H9 (cell line): ENCODE measurements around the gene QSOX2. TPM values are rescaled to one million over a fixed set of nuclear protein-coding genes. Genes with fewer than 3 reads are reported as not detected.

ENCODE experiments used
- DNase-seq: peaks from one replicate; pipeline ENCODE4 v3.0.0-alpha.2; 2017
- H2AFZ ChIP-seq: one replicate; pipeline ENCODE4 v1.6.1; 2013; ENCODE audit warnings: mild to moderate bottlenecking, low read length, control low read depth, moderate library complexity
- H2AK5ac ChIP-seq: 2 replicates; pipeline ENCODE4 v1.6.1; 2013; ENCODE audit warnings: low read length, control low read depth, mixed read lengths; ENCODE audit not compliant: insufficient read length
- H2BK120ac ChIP-seq: one replicate; pipeline ENCODE4 v1.6.1; 2013; ENCODE audit warnings: low read depth, mild to moderate bottlenecking, low read length, control low read depth, inconsistent platforms; ENCODE audit not compliant: poor library complexity, severe bottlenecking
- H2BK12ac ChIP-seq: 2 replicates; pipeline ENCODE4 v1.6.1; 2013; ENCODE audit warnings: low read length, control low read depth, mixed read lengths, low read depth; ENCODE audit not compliant: insufficient read length
- H2BK15ac ChIP-seq: 2 replicates; pipeline ENCODE4 v1.6.1; 2013; ENCODE audit warnings: low read depth, low read length, control low read depth
- H2BK20ac ChIP-seq: one replicate; pipeline ENCODE4 v1.6.1; 2013; ENCODE audit warnings: low read depth, mild to moderate bottlenecking, low read length, control low read depth, inconsistent platforms; ENCODE audit not compliant: poor library complexity, severe bottlenecking
- H2BK5ac ChIP-seq: 2 replicates; pipeline ENCODE4 v1.6.1; 2013; ENCODE audit warnings: low read length, control low read depth, mixed read lengths; ENCODE audit not compliant: insufficient read length
- H3K14ac ChIP-seq: 2 replicates; pipeline ENCODE4 v1.6.1; 2013; ENCODE audit warnings: low read length, control low read depth; ENCODE audit not compliant: insufficient read depth
- H3K18ac ChIP-seq: 2 replicates; pipeline ENCODE4 v1.6.1; 2013; ENCODE audit warnings: low read depth, mild to moderate bottlenecking, mixed read lengths, low read length, control low read depth; ENCODE audit not compliant: insufficient read length
- H3K23ac ChIP-seq: 2 replicates; pipeline ENCODE4 v1.6.1; 2013; ENCODE audit warnings: low read length, control low read depth, mixed read lengths, low read depth; ENCODE audit not compliant: insufficient read length
- H3K23me2 ChIP-seq: 2 replicates; pipeline ENCODE4 v1.6.1; 2013; ENCODE audit warnings: low read depth, mild to moderate bottlenecking, mixed read lengths, low read length, control low read depth; ENCODE audit not compliant: insufficient read length, poor library complexity, severe bottlenecking
- H3K27ac ChIP-seq: 2 replicates; pipeline ENCODE4 v1.5.1; 2013; ENCODE audit warnings: low read length, control low read depth, mixed read lengths, low read depth; ENCODE audit not compliant: insufficient read length
- H3K27me3 ChIP-seq: 2 replicates; pipeline ENCODE4 v1.6.1; 2013; ENCODE audit warnings: low read length, control low read depth, inconsistent platforms; ENCODE audit not compliant: insufficient read depth
- H3K4ac ChIP-seq: 2 replicates; pipeline ENCODE4 v1.6.1; 2013; ENCODE audit warnings: low read depth, mild to moderate bottlenecking, control low read depth, inconsistent platforms, low read length, moderate library complexity
- H3K4me1 ChIP-seq: 2 replicates; pipeline ENCODE4 v1.6.1; 2013; ENCODE audit warnings: low read length, control low read depth, inconsistent platforms; ENCODE audit not compliant: insufficient read depth
- H3K4me2 ChIP-seq: 2 replicates; pipeline ENCODE4 v1.6.1; 2013; ENCODE audit warnings: low read length, control low read depth, mixed read lengths; ENCODE audit not compliant: insufficient read length, insufficient read depth
- H3K56ac ChIP-seq: 2 replicates; pipeline ENCODE4 v1.6.1; 2013; ENCODE audit warnings: low read depth, mild to moderate bottlenecking, mixed read lengths, low read length, control low read depth; ENCODE audit not compliant: insufficient read length
- H3K79me1 ChIP-seq: 2 replicates; pipeline ENCODE4 v1.6.1; 2013; ENCODE audit warnings: low read depth, mild to moderate bottlenecking, moderate library complexity, low read length, control low read depth, inconsistent platforms; ENCODE audit not compliant: insufficient read depth, poor library complexity, severe bottlenecking
- H3K79me2 ChIP-seq: 2 replicates; pipeline ENCODE4 v1.6.1; 2013; ENCODE audit warnings: low read length, control low read depth, inconsistent platforms; ENCODE audit not compliant: insufficient read depth
- H3K9ac ChIP-seq: 2 replicates; pipeline ENCODE4 v1.6.1; 2013; ENCODE audit warnings: low read length, control low read depth, mixed read lengths; ENCODE audit not compliant: insufficient read length; ENCODE audit errors: extremely low read depth
- H3K9me3 ChIP-seq: one replicate; pipeline ENCODE4 v1.6.1; 2013; ENCODE audit warnings: low read depth, low read length, inconsistent platforms; ENCODE audit not compliant: control insufficient read depth
- H3T11ph ChIP-seq: one replicate; pipeline ENCODE4 v1.6.1; 2013; ENCODE audit warnings: mild to moderate bottlenecking, low read length, control low read depth, inconsistent platforms
- H4K20me1 ChIP-seq: one replicate; pipeline ENCODE4 v1.6.1; 2013; ENCODE audit not compliant: control insufficient read depth, insufficient read length, insufficient read depth
- H4K5ac ChIP-seq: 2 replicates; pipeline ENCODE4 v1.6.1; 2013; ENCODE audit warnings: low read depth, mild to moderate bottlenecking, mixed read lengths, low read length, control low read depth; ENCODE audit not compliant: insufficient read length
- H4K8ac ChIP-seq: replicated peaks from 2 replicates; pipeline ENCODE4 v1.6.1; 2013; ENCODE audit warnings: low read length, control low read depth, mixed read lengths, low read depth; ENCODE audit not compliant: insufficient read length
- H4K91ac ChIP-seq: 2 replicates; pipeline ENCODE4 v1.6.1; 2013; ENCODE audit warnings: low read depth, mild to moderate bottlenecking, moderate library complexity, mixed read lengths, low read length, control low read depth; ENCODE audit not compliant: insufficient read length
- H3K27ac Mint-ChIP-seq, 3 experiments: 2 replicates in 2 of 3; 3 replicates in 1 of 3; pipeline ENCODE4 v1.8.0; 2020 to 2021; ENCODE audit warnings: mixed read lengths in 3 of 3, mild to moderate bottlenecking in 1 of 3, moderate library complexity in 1 of 3
- H3K27me3 Mint-ChIP-seq: 2 replicates; pipeline ENCODE4 v1.8.0; 2021; ENCODE audit warnings: low read depth, mild to moderate bottlenecking, moderate library complexity, mixed read lengths
- H3K36me3 Mint-ChIP-seq, 3 experiments: 2 replicates in 2 of 3; 3 replicates in 1 of 3; pipeline ENCODE4 v1.8.0; 2020 to 2021; ENCODE audit warnings: low read depth in 3 of 3, mixed read lengths in 3 of 3; ENCODE audit not compliant: insufficient read depth in 1 of 3
- H3K4me1 Mint-ChIP-seq, 2 experiments: 2 replicates each; pipeline ENCODE4 v1.8.0; 2020; ENCODE audit warnings: mixed read lengths in 2 of 2
- H3K4me3 Mint-ChIP-seq, 2 experiments: 2 replicates in 1 of 2; 3 replicates in 1 of 2; pipeline ENCODE4 v1.8.0; 2020 to 2021; ENCODE audit warnings: mild to moderate bottlenecking in 2 of 2, mixed read lengths in 2 of 2, moderate library complexity in 1 of 2
- H3K9me3 Mint-ChIP-seq, 2 experiments: 2 replicates in 1 of 2; 3 replicates in 1 of 2; pipeline ENCODE4 v1.8.0; 2020; ENCODE audit warnings: mild to moderate bottlenecking in 2 of 2, mixed read lengths in 2 of 2, moderate library complexity in 1 of 2
- WGBS: extraction: QIAGEN DNeasy Blood & Tissue Kit; methylation state at CpG from one replicate; pipeline ENCODE4 v1.1.7; 2013; ENCODE audit warnings: missing lambda C conversion rate, low lambda C conversion rate, mixed read lengths; ENCODE audit not compliant: insufficient read length; ENCODE audit errors: extremely low coverage; 5-methylcytosine and 5-hydroxymethylcytosine counted together
- total RNA-seq: library from RNA; stranded (reverse); gene quantifications from 2 replicates; pipeline ENCODE4 v1.2.1, GENCODE V29; 2021
- TF ChIP-seq, protein P1 (sequence below): fragments of 200-600 bp; sonication (generic); conservative IDR thresholded peaks from 3 replicates; pipeline ENCODE4 v1.8.0; 2021; ENCODE audit warnings: antibody characterized with exemption, mild to moderate bottlenecking

Gene QSOX2
- total RNA-seq, 1 experiment from 2014 or later = 25.8 TPM

DNA sequence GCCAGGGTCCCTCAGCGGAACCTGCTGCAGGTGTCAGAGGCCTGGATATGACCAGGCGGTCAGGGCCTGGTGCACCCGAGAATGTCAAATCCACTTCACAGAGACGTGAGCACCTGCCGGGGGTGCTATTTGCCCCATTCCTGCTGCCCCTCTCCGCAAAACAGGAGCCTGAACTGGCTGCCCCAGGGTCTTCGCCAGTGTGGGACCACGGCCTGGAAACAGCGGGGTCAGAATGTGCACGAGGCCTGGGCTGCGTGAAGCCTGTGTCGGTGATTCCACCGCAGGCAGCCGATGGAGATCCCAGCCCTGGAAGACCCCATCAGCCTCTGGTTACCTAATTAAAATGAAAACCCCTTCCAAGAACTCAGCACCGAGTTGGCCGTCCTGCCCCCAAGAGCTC lies 85.8 kb downstream of the QSOX2 start:
- no CpG with 5 or more reads among the region's 16 CpGs for WGBS
- no peak overlapping the region for H3K4me3 Mint-ChIP-seq

More for the DNA sequence above, 85.8 kb downstream of the QSOX2 start:
- Histone ChIP-seq H3K18ac (no peak overlapping the region), H2BK15ac (no peak overlapping the region), H4K20me1 (no peaks in the 10 kb centered on the region), H3K23ac (no peak overlapping the region), H3K56ac (no peak overlapping the region), H4K91ac (no peak overlapping the region), H3K9ac (no peak overlapping the region), H3K4ac (no peak overlapping the region), H3K4me1 (no peaks in the 10 kb centered on the region), H2BK5ac (no peak overlapping the region), H2BK12ac (no peak overlapping the region), H4K5ac (no peak overlapping the region), H3K9me3 (no peaks in the 10 kb centered on the region), H3K14ac (no peak overlapping the region), H4K8ac (no peak overlapping the region), H2AFZ (no peak overlapping the region), H3K4me2 (no peak overlapping the region), H2AK5ac (no peak overlapping the region), H2BK120ac (no peak overlapping the region), H3K27me3 (no peaks in the 10 kb centered on the region), H3K23me2 (no peaks in the 10 kb centered on the region), H2BK20ac (no peak overlapping the region), H3K27ac (no peak overlapping the region), H3K79me2 (no peaks in the 10 kb centered on the region), H3K79me1 (no peaks in the 10 kb centered on the region), H3T11ph (no peak overlapping the region)
- no peak for DNase-seq
- Mint-ChIP-seq H3K27me3 (peaks cover 1% of the 10 kb centered on the region; the same call in 1 of the 2 replicates), H3K36me3 (peaks cover 0 to 5% (median 0%) of the 10 kb centered on the region in 3 experiments; a peak in 3 of 7 replicates), H3K27ac (peak overlapping the region in 1 of 3 experiments; percentile 10; a peak in 2 of 7 replicates), H3K9me3 (peaks cover 7 to 10% of the 10 kb centered on the region in 2 experiments), H3K4me1 (peaks cover 10 to 19% of the 10 kb centered on the region in 2 experiments; a peak in 3 of 4 replicates)
- TF ChIP-seq, protein P1, sequence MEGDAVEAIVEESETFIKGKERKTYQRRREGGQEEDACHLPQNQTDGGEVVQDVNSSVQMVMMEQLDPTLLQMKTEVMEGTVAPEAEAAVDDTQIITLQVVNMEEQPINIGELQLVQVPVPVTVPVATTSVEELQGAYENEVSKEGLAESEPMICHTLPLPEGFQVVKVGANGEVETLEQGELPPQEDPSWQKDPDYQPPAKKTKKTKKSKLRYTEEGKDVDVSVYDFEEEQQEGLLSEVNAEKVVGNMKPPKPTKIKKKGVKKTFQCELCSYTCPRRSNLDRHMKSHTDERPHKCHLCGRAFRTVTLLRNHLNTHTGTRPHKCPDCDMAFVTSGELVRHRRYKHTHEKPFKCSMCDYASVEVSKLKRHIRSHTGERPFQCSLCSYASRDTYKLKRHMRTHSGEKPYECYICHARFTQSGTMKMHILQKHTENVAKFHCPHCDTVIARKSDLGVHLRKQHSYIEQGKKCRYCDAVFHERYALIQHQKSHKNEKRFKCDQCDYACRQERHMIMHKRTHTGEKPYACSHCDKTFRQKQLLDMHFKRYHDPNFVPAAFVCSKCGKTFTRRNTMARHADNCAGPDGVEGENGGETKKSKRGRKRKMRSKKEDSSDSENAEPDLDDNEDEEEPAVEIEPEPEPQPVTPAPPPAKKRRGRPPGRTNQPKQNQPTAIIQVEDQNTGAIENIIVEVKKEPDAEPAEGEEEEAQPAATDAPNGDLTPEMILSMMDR = no peak
